H54 (cell line): Measurements from ENCODE around the gene BSN.

ENCODE experiments used
- DNase-seq: peaks from one replicate; pipeline ENCODE4 v3.0.0; 2011; ENCODE audit warnings: low spot score, mixed read lengths; ENCODE audit not compliant: insufficient read length
- FAIRE-seq: peaks from 3 replicates; lab custom pipeline; 2011; peaks lifted over from hg19 to GRCh38; lab: Jason Lieb, UNC
- POLR2A ChIP-seq: IDR thresholded peaks from 2 replicates; pipeline ENCODE4 v1.6.1; 2011; ENCODE audit warnings: low read depth, mild to moderate bottlenecking, low read length

Gene BSN, protein sequence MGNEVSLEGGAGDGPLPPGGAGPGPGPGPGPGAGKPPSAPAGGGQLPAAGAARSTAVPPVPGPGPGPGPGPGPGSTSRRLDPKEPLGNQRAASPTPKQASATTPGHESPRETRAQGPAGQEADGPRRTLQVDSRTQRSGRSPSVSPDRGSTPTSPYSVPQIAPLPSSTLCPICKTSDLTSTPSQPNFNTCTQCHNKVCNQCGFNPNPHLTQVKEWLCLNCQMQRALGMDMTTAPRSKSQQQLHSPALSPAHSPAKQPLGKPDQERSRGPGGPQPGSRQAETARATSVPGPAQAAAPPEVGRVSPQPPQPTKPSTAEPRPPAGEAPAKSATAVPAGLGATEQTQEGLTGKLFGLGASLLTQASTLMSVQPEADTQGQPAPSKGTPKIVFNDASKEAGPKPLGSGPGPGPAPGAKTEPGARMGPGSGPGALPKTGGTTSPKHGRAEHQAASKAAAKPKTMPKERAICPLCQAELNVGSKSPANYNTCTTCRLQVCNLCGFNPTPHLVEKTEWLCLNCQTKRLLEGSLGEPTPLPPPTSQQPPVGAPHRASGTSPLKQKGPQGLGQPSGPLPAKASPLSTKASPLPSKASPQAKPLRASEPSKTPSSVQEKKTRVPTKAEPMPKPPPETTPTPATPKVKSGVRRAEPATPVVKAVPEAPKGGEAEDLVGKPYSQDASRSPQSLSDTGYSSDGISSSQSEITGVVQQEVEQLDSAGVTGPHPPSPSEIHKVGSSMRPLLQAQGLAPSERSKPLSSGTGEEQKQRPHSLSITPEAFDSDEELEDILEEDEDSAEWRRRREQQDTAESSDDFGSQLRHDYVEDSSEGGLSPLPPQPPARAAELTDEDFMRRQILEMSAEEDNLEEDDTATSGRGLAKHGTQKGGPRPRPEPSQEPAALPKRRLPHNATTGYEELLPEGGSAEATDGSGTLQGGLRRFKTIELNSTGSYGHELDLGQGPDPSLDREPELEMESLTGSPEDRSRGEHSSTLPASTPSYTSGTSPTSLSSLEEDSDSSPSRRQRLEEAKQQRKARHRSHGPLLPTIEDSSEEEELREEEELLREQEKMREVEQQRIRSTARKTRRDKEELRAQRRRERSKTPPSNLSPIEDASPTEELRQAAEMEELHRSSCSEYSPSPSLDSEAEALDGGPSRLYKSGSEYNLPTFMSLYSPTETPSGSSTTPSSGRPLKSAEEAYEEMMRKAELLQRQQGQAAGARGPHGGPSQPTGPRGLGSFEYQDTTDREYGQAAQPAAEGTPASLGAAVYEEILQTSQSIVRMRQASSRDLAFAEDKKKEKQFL (N-terminal part only)

DNA sequence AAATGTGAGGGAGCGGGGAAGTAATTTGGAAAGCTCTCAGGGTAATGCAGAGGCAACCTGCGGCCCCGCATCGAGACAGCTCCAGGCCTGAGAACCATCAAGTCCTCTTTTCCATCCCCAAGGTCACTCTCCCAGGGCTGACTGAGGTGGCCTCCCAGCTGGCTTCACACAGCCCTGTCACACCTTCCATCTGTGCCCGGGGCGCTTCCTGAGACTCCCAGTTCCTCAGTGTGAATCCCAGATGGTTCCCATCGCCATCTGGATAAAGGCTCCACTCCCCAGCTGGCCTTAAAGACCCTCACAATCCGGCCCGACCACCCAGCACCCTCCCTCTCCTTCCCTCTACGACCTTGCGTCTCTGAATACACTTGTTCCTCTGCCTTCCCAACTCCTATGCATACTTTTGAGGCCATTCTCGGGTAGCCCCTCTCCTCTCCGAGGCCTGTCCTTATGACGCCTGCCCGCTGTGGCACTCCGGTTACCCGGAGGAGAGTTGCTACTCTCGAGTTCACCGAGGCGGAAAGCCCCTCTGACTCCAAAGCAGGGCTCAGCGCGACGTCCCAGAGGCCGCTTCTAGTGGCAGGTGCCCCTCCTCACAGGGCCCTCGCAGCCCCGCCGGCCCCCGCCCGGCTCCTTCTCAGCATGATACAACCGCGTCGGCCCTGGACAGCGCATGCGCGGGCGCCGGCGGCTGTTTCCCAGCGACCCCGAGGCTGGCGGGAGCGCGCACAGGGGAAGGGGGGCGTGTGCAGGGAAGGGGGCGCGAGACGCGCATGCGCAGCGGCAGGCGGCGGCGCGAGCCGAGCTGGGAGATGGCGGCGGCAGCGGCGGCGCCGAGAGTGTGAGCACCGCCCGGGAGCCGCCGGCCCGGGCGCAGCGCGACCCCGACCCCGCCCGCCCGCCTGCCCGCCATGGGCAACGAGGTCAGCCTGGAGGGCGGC is at the start of gene BSN:
Gene BSN, plus strand, starts transcription at position 786 of the 941 bp plus-strand sequence. Its CDS starts 126 bp downstream, at position 912.
- FAIRE-seq, result no peak
- TF ChIP-seq POLR2A, result 0 out of 2 replicates have a peak, but pooled peaks have one; percentile 20
- peak; percentile 96 for DNase-seq

DNA sequence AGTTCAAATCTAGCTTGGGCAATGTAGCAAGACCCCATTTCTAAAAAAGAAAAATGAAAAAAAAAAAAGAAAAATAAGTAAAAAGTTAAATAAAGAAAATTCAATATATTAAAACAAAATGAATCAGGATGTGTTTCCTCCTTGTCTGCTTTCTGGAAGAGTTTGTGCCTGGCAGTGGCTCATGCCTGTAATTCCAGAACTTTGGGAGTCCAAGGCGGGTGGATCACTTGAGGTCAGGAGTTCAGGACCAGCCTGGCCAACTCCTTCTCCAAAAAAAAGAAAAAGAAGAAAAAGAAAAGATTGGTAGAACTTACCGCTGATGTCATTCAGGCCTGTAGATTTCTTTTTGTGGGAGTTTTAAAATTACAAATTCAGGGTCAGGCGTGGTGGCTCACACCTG is 47.4 kb upstream of the BSN start:
- no peak for DNase-seq
- FAIRE-seq, result no peak
- no peak for TF ChIP-seq POLR2A

DNA sequence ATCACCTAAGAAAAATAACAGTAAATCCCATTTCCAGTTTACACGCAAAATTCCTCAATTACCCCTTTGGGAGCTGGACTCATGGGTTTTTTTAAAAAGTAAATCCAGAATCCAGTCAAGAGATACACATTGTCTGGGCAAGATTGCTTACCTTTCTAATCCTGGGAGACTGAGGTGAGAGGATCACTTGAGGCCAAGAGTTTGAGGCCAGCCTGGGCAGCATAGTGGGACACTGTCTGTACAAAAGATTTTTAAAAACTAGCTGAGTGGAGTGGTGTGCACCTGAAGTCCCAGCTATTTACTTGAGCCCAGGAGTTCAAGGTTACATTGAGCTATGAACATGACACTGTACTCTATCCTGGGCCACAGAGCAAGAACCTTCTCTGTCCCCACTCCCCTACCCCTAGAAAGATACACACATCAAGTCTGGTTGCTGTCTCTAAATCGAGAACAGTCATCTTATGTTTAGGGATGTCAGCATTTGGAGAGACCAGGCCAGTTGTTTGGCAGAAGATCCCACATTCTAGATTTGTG is 45.2 kb upstream of the BSN start:
- DNase-seq (no peak), FAIRE-seq (no peak)
- no peak for TF ChIP-seq POLR2A

DNA sequence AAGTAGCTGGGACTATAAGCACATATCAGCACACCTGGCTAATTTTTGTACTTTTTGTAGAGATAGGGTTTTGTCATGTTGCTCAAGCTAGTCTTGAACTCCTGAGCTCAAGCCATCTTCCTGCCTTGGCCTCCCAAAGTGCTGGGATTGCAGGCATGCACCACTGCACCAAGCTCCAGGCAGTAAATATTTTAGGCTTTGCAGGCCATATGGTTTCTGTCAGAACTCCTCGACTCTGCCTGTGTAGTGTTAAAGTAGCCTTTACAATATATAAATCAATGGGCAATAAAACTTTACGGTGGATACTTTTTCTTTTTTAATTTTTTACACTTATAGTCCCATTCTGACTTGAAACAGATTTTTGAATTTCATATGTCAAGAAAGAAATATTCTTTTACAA is 42.6 kb upstream of the BSN start:
- DNase-seq, result no peak
- no peak for TF ChIP-seq POLR2A
- FAIRE-seq, result no peak

DNA sequence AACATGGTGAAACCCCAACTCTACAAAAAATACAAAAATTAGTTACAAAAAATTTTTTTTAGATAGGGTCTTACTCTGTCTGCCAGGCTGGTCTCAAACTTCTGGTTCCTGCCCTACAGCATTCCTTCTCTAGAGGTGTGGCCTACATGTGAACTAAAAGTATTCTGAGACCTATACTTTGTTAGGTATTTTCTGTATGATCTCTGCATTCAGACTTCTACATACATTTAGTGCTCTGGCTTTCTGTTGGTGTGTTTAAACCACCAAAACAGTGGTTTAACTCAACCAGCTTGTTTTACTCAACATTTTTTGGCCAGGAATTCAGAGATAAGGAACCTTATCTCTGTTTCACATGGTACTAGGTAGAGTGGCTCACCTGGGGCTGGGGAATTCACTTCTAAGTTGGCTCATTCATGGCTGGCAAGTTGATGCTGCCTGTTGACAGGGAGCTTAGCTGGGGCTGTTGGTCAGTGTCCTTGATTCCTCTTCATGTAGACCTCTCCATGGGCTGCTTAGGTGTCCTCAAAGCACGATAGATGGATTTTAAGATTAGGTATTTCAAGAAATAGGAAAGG is 41.4 kb upstream of the BSN start:
- DNase-seq, result no peak
- no peak for FAIRE-seq
- TF ChIP-seq POLR2A, result no peak

DNA sequence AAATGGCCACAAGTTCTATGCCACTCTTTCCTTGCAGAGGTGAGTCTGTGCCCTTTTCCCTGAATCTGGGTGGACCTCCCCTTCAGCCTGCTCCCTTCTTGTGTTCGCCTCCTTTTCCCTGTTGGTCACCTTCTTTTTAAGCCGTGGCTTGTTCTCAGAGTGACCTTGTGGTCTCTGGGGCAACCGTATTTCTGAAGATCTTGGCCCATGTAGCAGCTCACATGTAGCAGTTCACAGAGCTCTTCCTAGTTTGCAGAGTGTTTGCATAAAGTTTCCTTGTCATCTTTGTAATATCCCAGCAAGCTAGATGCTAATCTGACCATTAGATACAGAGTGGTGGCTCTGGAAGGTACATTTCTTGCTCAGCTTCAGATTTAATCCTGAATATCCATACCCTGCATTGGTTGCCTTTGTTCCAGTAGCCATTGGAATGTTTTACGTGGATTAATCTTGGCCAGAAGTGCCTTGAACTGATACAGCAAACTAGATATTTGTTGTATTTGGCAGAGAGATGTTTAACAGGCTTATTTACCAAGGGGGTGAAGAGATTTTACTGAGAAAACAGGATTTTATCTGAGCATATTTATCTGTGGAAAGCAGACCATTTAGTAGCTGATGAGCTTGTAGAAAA is 40.7 kb upstream of the BSN start:
- DNase-seq, result no peak
- no peak for TF ChIP-seq POLR2A

DNA sequence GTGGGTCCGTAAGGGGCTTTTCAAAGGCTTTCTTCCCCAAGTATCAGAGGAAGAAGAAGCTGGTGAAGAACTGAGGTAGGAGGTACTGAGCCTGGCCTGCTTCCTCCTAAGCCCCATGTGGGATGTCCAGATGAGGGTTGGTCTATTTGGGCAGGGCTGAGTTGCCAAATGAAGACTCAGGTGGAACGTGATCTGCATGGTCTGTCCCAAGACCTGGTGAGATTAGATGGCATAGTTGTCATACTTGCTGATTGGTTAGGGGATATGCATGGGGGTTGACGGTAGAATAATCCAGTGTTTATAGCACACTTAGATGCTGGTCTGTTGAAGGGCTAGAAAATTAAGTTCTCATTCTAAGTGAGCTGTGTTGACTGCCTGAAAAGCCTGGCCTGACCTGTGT is 36.3 kb upstream of the BSN start:
- TF ChIP-seq POLR2A, result no peak
- FAIRE-seq (no peak), DNase-seq (no peak)

More for the DNA sequence above, 40.7 kb upstream of the BSN start:
- FAIRE-seq, result no peak

DNA sequence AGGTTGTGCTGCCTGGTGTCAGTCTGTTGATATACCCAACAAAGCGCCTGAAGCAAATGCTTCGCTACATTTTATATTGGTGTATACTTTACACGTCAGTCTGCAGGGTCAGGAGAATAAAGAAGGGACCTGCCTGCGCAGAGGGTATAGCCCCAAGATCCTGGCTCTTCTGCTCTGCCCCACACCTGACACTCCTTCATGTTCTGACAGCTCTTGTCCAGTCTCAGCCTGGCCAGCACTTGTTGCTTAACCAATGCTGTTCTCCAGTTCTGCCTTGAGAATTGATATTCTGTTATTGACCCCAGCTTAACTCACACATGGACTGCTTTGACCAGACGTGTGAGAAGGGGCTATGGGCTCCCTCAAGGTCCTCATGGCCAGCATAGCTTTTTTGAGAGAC is 35.8 kb upstream of the BSN start:
- DNase-seq (no peak), FAIRE-seq (no peak)
- TF ChIP-seq POLR2A, result no peak

DNA sequence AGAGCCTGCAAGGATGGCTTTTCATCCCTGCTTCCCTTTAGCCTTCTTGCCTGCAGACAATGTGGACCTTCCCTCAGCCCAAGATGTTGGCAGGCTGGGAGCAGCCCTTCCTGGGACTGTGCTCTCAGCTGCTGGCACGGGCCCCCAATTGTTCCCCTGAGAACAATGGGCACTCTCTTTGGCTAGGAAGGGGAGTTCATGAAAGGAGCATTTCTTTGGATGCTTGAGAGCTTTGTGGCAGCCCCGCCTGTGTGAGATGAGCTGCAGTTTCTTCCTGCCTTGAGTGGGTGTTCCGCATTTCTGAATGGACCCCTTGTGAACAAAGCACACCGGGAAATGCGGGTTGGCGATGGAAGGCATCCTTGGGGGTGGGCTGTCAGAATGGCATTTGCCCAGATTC is 35.0 kb upstream of the BSN start:
- no peak for TF ChIP-seq POLR2A
- DNase-seq (no peak), FAIRE-seq (no peak)

DNA sequence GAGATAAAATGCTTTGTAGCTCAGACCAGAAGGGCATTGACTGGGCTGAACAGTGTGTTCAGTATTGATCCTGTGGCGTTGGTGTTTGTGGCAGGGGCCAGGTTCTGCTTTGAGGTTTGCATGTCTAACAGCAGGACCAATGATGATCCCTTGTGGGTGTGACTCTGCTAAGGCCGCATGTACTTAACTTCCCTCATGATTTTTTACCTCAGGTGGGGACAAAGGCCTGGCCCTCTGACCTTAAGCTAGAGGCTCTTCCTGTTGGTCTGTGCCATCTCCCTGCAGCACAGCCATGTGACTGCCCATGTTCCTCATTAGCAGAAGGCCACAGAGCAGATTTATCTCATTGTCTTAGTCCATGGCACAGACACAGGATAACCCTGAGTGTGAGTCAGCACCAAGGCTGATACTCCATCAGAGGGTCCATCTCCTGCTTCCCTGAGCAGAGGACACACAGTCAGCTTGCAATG is 34.3 kb upstream of the BSN start:
- TF ChIP-seq POLR2A, result no peak
- DNase-seq (no peak), FAIRE-seq (no peak)
